HepG2 (cell line): ENCODE data around the gene MSX2. TPM values are rescaled to one million over a fixed set of nuclear protein-coding genes. Genes with fewer than 3 reads are reported as not detected.

ENCODE experiments used
- ATAC-seq: fragments of 200-7000 bp; cut with Tn5 transposase; 3 replicates; pipeline ENCODE4 v1.9.1; 2020; ENCODE audit warnings: mild to moderate bottlenecking, moderate library complexity
- BruUV-seq: library from RNA; stranded (reverse); fragments of 400-500 nt; replicated peaks from 2 replicates; lab custom pipeline; 2021; lab: Mats Ljungman, UMichigan
- CTCF ChIA-PET: fragments of 300-600 bp; formaldehyde crosslinking; extraction: SDS; loops from one replicate; lab custom pipeline; 2021; ENCODE audit warnings: low total read pairs, inconsistent platforms, low intra/inter-chr PET ratio; lab: Yijun Ruan, JAX
- POLR2A ChIA-PET: fragments of 350-600 bp; sonication (Branson Sonifier 250); formaldehyde crosslinking; loops from one replicate; lab custom pipeline; 2020; ENCODE audit warnings: antibody characterized with exemption, inconsistent platforms; lab: Yijun Ruan, JAX
- DNase-seq: peaks from one replicate; pipeline ENCODE4 v3.0.0-alpha.2; 2015; ENCODE audit warnings: low spot score
- FAIRE-seq: peaks from 3 replicates; lab custom pipeline; 2011; peaks lifted over from hg19 to GRCh38; lab: Jason Lieb, UNC
- H2AFZ ChIP-seq: one replicate; pipeline ENCODE4 v1.6.1; 2011; ENCODE audit warnings: low read length, inconsistent platforms
- H3K27ac ChIP-seq: fragments of 300-600 bp; 3 replicates; pipeline ENCODE4 v1.8.0; 2011; ENCODE audit warnings: mixed run types, mild to moderate bottlenecking, mixed read lengths, low read length, inconsistent platforms; ENCODE audit not compliant: insufficient read depth; ENCODE audit errors: extremely low read length
- H3K27me3 ChIP-seq, 2 experiments: fragments of 200-600 bp in 1 of 2; 2 replicates in 1 of 2; 3 replicates in 1 of 2; pipeline versions ENCODE4 v1.6.0 to v1.8.0; 2011; ENCODE audit warnings: low read length in 2 of 2, mild to moderate bottlenecking in 2 of 2, moderate library complexity in 2 of 2, inconsistent platforms in 1 of 2; ENCODE audit not compliant: insufficient read depth in 2 of 2, control insufficient read depth in 1 of 2
- H3K36me3 ChIP-seq, 2 experiments: fragments of 200-600 bp in 1 of 2; replicated peaks in 1 of 2; 2 replicates in 1 of 2; 3 replicates in 1 of 2; pipeline versions ENCODE4 v1.5.1 to v1.8.0; 2011; ENCODE audit warnings: low read length in 2 of 2, inconsistent platforms in 1 of 2; ENCODE audit not compliant: insufficient read depth in 2 of 2, control insufficient read depth in 1 of 2
- H3K4me1 ChIP-seq: 2 replicates; pipeline ENCODE4 v1.5.1; 2012; ENCODE audit warnings: low read length, inconsistent platforms; ENCODE audit not compliant: insufficient read depth
- H3K4me2 ChIP-seq: 2 replicates; pipeline ENCODE4 v1.6.0; 2011; ENCODE audit warnings: low read depth, low read length, inconsistent platforms
- H3K4me3 ChIP-seq, 3 experiments: fragments of 200-600 bp in 1 of 3; sonication (generic), shearing (Covaris generic) in 1 of 3; replicated peaks in 1 of 3; 2 replicates each; pipeline ENCODE4 v1.5.1; 2011 to 2016; ENCODE audit warnings: low read length in 3 of 3, inconsistent platforms in 2 of 3, low read depth in 2 of 3, mild to moderate bottlenecking in 2 of 3, control low read depth in 1 of 3, mixed read lengths in 1 of 3; ENCODE audit not compliant: insufficient read depth in 1 of 3
- H3K79me2 ChIP-seq: one replicate; pipeline ENCODE4 v1.6.1; 2011; ENCODE audit warnings: low read length, inconsistent platforms; ENCODE audit not compliant: insufficient read depth
- H3K9ac ChIP-seq: 2 replicates; pipeline ENCODE4 v1.6.0; 2011; ENCODE audit warnings: mild to moderate bottlenecking, low read depth, low read length, inconsistent platforms; ENCODE audit not compliant: insufficient read depth
- H3K9me3 ChIP-seq: 2 replicates; pipeline ENCODE4 v1.5.1; 2012; ENCODE audit warnings: mild to moderate bottlenecking, low read length
- H4K20me1 ChIP-seq: 2 replicates; pipeline ENCODE4 v1.6.0; 2011; ENCODE audit warnings: inconsistent platforms, mild to moderate bottlenecking, low read length, moderate library complexity; ENCODE audit not compliant: insufficient read depth
- CREM ChIP-seq, 2 experiments: sonication (generic) in 1 of 2; formaldehyde crosslinking in 1 of 2; IDR thresholded peaks; 2 replicates each; pipeline versions ENCODE4 v1.4.0 to v1.6.1; 2016 to 2020; ENCODE audit warnings: antibody characterized with exemption in 1 of 2, mild to moderate bottlenecking in 1 of 2, missing genetic modification reagents in 1 of 2
- DMAP1 ChIP-seq: IDR thresholded peaks from 2 replicates; pipeline ENCODE4 v1.6.1; 2016
- EP300 ChIP-seq, 3 experiments: sonication (generic) in 1 of 3; formaldehyde crosslinking in 1 of 3; IDR thresholded peaks; 2 replicates each; pipeline versions ENCODE4 v1.5.1 to v1.6.1; 2011 to 2020; ENCODE audit warnings: low read depth in 2 of 3, low read length in 2 of 3, borderline replicate concordance in 1 of 3, improper control_type of control experiment in 1 of 3, mild to moderate bottlenecking in 1 of 3, missing genetic modification reagents in 1 of 3, moderate library complexity in 1 of 3
- FOXA1 ChIP-seq, 2 experiments: fragments of 450-650 bp in 1 of 2; sonication (generic) in 1 of 2; formaldehyde crosslinking in 1 of 2; IDR thresholded peaks; 2 replicates each; pipeline versions ENCODE4 v1.4.0 to v1.6.1; 2016 to 2020; ENCODE audit warnings: missing genetic modification reagents in 1 of 2
- HOXA3 ChIP-seq: sonication (generic); formaldehyde crosslinking; IDR thresholded peaks from 2 replicates; pipeline ENCODE4 v1.5.0; 2020; ENCODE audit warnings: missing genetic modification reagents
- KLF16 ChIP-seq, 2 experiments: sonication (generic) in 1 of 2; formaldehyde crosslinking in 1 of 2; IDR thresholded peaks; 2 replicates each; pipeline versions ENCODE4 v1.6.1 to v1.8.0; 2016 to 2023; ENCODE audit warnings: missing genetic modification reagents in 2 of 2, missing compliant biosample characterization in 1 of 2
- KMT2A ChIP-seq: sonication (generic); formaldehyde crosslinking; IDR thresholded peaks from 2 replicates; pipeline ENCODE4 v1.4.0; 2020; ENCODE audit warnings: missing genetic modification reagents
- MBD4 ChIP-seq: IDR thresholded peaks from 2 replicates; pipeline ENCODE4 v1.6.1; 2012; ENCODE audit warnings: low read length, inconsistent platforms, borderline replicate concordance
- SMAD1 ChIP-seq: sonication (generic); formaldehyde crosslinking; IDR thresholded peaks from 2 replicates; pipeline ENCODE4 v1.4.0; 2020; ENCODE audit warnings: missing genetic modification reagents, low read depth, mild to moderate bottlenecking, borderline replicate concordance
- TBX2 ChIP-seq: sonication (generic); formaldehyde crosslinking; IDR thresholded peaks from 2 replicates; pipeline ENCODE4 v1.5.0; 2020; ENCODE audit warnings: missing genetic modification reagents, mild to moderate bottlenecking, borderline replicate concordance
- WIZ ChIP-seq: sonication (generic); formaldehyde crosslinking; IDR thresholded peaks from 2 replicates; pipeline ENCODE4 v1.5.1; 2020; ENCODE audit warnings: mild to moderate bottlenecking, missing genetic modification reagents
- ZNF234 ChIP-seq: sonication (generic); formaldehyde crosslinking; conservative IDR thresholded peaks from 2 replicates; pipeline ENCODE4 v1.5.1; 2020; ENCODE audit warnings: mild to moderate bottlenecking, missing genetic modification reagents
- ZNF317 ChIP-seq: sonication (generic); formaldehyde crosslinking; IDR thresholded peaks from 2 replicates; pipeline ENCODE4 v1.5.0; 2020; ENCODE audit warnings: mild to moderate bottlenecking, missing genetic modification reagents
- ZNF446 ChIP-seq: sonication (generic); formaldehyde crosslinking; IDR thresholded peaks from 2 replicates; pipeline ENCODE4 v1.5.0; 2020; ENCODE audit warnings: mild to moderate bottlenecking, missing genetic modification reagents
- ZNF713 ChIP-seq: sonication (generic); formaldehyde crosslinking; IDR thresholded peaks from 2 replicates; pipeline ENCODE4 v1.4.0; 2020; ENCODE audit warnings: mild to moderate bottlenecking, missing genetic modification reagents
- WGBS: methylation state at CpG from one replicate; pipeline ENCODE4 v1.1.6; 2017; ENCODE audit warnings: low lambda C conversion rate; 5-methylcytosine and 5-hydroxymethylcytosine counted together
- in situ Hi-C: cut with HindIII; loops from 2 replicates; pipeline ENCODE4 v1.10.0; 2017; ENCODE audit warnings: low pct_unique_long_range_greater_than_20kb; ENCODE audit not compliant: extremely low pct_ligation_motif_present
- intact Hi-C: fragments of 100-400 bp; cut with micrococcal nuclease; formaldehyde crosslinking; loops from one replicate; pipeline ENCODE4 v1.10.0; 2022; ENCODE audit not compliant: unreplicated experiment
- polyA plus RNA-seq, 8 experiments: library from polyadenylated mRNA; depleted of rRNA in 3 of 8; stranded (reverse) in 7 of 8; unstranded in 1 of 8; fragments of >200 nt; fragmentation: Illumina TruSeq in 4 of 8; extraction: Trizol in 4 of 8; gene quantifications; 2 replicates each; pipeline versions ENCODE4 v1.2.1 to v1.2.3, GENCODE V29; 2011 to 2016; ENCODE audit warnings: low read depth in 4 of 8, missing spikeins in 1 of 8, mixed read lengths in 1 of 8; ENCODE audit not compliant: insufficient read depth in 1 of 8
- total RNA-seq, 5 experiments: library from RNA; depleted of rRNA; stranded (reverse); fragments of >200 nt; fragmentation: Illumina TruSeq; extraction: Trizol; gene quantifications; 2 replicates each; pipeline ENCODE4 v1.2.3, GENCODE V29; 2016; ENCODE audit warnings: low read depth in 1 of 5
- TF ChIP-seq, protein P1 (sequence below): sonication (generic); formaldehyde crosslinking; IDR thresholded peaks from 2 replicates; pipeline ENCODE4 v1.8.1; 2023; ENCODE audit warnings: mild to moderate bottlenecking, missing genetic modification reagents
- TF ChIP-seq, protein P2 (sequence below): sonication (generic); formaldehyde crosslinking; IDR thresholded peaks from 2 replicates; pipeline ENCODE4 v1.5.1; 2020; ENCODE audit warnings: missing genetic modification reagents, mild to moderate bottlenecking, borderline replicate concordance
- TF ChIP-seq, protein P3 (sequence below): sonication (generic); formaldehyde crosslinking; IDR thresholded peaks from 2 replicates; pipeline ENCODE4 v1.4.0; 2020; ENCODE audit warnings: mild to moderate bottlenecking, missing genetic modification reagents
- TF ChIP-seq, protein P4 (sequence below): sonication (generic); formaldehyde crosslinking; IDR thresholded peaks from 2 replicates; pipeline ENCODE4 v1.5.0; 2020; ENCODE audit warnings: mild to moderate bottlenecking, missing genetic modification reagents

Gene MSX2
- total and polyA plus RNA-seq, 2 of the 13 experiments (the other 11 are each of a cell fraction or from before 2014, with no cell fraction given), result not detected

DNA sequence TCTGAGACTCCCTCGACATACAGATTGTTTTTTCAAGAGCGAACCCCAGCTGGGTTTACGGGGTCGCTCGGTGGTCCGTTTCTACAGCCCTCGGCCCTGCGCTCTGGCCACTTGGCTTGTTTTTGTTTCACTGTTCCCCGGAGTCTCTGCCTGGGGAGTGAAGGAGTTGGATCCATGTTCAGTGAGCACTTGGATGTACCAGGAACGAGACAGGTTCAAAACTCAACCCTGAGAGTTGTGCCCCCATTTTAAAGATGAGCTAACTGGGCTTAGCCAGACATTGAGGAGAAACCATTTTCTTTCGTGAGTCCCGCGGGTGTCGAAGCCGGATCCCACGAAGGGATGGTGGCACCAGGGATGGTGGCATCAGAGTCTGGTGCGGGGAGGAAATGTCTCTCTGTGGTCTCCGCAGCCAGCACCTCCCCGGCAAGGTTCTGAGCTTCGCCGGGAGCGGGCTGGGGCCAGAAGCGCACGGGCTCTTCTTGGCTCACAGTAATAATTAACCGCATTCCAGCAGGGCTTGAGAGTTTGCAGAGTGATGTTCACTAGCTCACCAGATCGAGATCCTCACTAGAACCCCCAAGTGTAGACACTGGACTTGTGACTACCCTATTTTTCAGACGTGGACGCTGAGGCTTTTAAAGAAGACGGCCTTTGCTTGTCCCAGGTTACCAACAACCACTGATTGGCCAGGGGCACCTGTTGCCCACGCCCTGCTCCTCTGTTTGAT, 1.0 kb downstream of the MSX2 start:
- intact Hi-C loops, result no loop called here
- 44% methylated on average over 10 of the region's 30 CpGs for WGBS
- no peak overlapping the region for H3K4me3 ChIP-seq
- H3K79me2 ChIP-seq, result no peaks in the 10 kb centered on the region
- no peak overlapping the region for H3K27ac ChIP-seq
- DNase-seq (no peak), ATAC-seq (no peak), FAIRE-seq (no peak)
- no peak for TF ChIP-seq ZNF234 (CRISPR knock-in tag)
- TF ChIP-seq, protein P1, sequence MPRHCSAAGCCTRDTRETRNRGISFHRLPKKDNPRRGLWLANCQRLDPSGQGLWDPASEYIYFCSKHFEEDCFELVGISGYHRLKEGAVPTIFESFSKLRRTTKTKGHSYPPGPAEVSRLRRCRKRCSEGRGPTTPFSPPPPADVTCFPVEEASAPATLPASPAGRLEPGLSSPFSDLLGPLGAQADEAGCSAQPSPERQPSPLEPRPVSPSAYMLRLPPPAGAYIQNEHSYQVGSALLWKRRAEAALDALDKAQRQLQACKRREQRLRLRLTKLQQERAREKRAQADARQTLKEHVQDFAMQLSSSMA (CRISPR knock-in tag), result no peak
- TF ChIP-seq EP300 (IDR thresholded peaks at IDR 0.05; ENCODE audit: low read depth in 2 of 2, low read length in 2 of 2), result no peak
- no peak for TF ChIP-seq EP300 (CRISPR knock-in tag; IDR thresholded peaks at IDR 0.05; ENCODE audit: borderline replicate concordance)
- no peak for TF ChIP-seq FOXA1 (IDR thresholded peaks at IDR 0.05)
- no peak for TF ChIP-seq FOXA1 (CRISPR knock-in tag; IDR thresholded peaks at IDR 0.05)
- no peak for TF ChIP-seq MBD4
- TF ChIP-seq, protein P2, sequence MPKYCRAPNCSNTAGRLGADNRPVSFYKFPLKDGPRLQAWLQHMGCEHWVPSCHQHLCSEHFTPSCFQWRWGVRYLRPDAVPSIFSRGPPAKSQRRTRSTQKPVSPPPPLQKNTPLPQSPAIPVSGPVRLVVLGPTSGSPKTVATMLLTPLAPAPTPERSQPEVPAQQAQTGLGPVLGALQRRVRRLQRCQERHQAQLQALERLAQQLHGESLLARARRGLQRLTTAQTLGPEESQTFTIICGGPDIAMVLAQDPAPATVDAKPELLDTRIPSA (CRISPR knock-in tag), result no peak
- no peak for TF ChIP-seq ZNF446 (CRISPR knock-in tag)
- TF ChIP-seq WIZ (CRISPR knock-in tag), result no peak
- TF ChIP-seq ZNF317 (CRISPR knock-in tag), result no peak
- no peak for TF ChIP-seq ZNF713 (CRISPR knock-in tag)
- no peak for TF ChIP-seq CREM (IDR thresholded peaks at IDR 0.05)
- TF ChIP-seq CREM (CRISPR knock-in tag; IDR thresholded peaks at IDR 0.05), result no peak
- TF ChIP-seq, protein P3, sequence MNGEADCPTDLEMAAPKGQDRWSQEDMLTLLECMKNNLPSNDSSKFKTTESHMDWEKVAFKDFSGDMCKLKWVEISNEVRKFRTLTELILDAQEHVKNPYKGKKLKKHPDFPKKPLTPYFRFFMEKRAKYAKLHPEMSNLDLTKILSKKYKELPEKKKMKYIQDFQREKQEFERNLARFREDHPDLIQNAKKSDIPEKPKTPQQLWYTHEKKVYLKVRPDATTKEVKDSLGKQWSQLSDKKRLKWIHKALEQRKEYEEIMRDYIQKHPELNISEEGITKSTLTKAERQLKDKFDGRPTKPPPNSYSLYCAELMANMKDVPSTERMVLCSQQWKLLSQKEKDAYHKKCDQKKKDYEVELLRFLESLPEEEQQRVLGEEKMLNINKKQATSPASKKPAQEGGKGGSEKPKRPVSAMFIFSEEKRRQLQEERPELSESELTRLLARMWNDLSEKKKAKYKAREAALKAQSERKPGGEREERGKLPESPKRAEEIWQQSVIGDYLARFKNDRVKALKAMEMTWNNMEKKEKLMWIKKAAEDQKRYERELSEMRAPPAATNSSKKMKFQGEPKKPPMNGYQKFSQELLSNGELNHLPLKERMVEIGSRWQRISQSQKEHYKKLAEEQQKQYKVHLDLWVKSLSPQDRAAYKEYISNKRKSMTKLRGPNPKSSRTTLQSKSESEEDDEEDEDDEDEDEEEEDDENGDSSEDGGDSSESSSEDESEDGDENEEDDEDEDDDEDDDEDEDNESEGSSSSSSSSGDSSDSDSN (CRISPR knock-in tag), result no peak
- no peak for TF ChIP-seq HOXA3 (CRISPR knock-in tag)
- TF ChIP-seq SMAD1 (CRISPR knock-in tag), result no peak
- no peak for TF ChIP-seq TBX2
- no peak for TF ChIP-seq DMAP1
- no peak for TF ChIP-seq KLF16 (CRISPR knock-in tag; IDR thresholded peaks at IDR 0.05)
- TF ChIP-seq KMT2A, result no peak
- TF ChIP-seq, protein P4, sequence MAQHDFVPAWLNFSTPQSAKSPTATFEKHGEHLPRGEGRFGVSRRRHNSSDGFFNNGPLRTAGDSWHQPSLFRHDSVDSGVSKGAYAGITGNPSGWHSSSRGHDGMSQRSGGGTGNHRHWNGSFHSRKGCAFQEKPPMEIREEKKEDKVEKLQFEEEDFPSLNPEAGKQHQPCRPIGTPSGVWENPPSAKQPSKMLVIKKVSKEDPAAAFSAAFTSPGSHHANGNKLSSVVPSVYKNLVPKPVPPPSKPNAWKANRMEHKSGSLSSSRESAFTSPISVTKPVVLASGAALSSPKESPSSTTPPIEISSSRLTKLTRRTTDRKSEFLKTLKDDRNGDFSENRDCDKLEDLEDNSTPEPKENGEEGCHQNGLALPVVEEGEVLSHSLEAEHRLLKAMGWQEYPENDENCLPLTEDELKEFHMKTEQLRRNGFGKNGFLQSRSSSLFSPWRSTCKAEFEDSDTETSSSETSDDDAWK (CRISPR knock-in tag), result no peak
- H2AFZ ChIP-seq, result no peak overlapping the region
- in situ Hi-C loops, result no loop called here
- BruUV-seq, result no TSS peak
- peaks cover 13 to 55% of the 10 kb centered on the region in 2 experiments for H3K27me3 ChIP-seq
- no peaks in the 10 kb centered on the region for H3K9me3 ChIP-seq
- no peaks in the 10 kb centered on the region; the same call in 1 of the 2 replicates for H3K4me1 ChIP-seq
- CTCF ChIA-PET, result no interaction called here
- 0 out of 2 replicates have a peak, but pooled peaks cover 3% of the 10 kb centered on the region for H4K20me1 ChIP-seq
- H3K4me2 ChIP-seq, result no peak overlapping the region
- no peak overlapping the region for H3K9ac ChIP-seq
- POLR2A ChIA-PET, result no interaction called here
- no peaks in the 10 kb centered on the region for H3K36me3 ChIP-seq
